Measurements from ENCODE around the gene MRPS10. TPM values are rescaled to one million over a fixed set of nuclear protein-coding genes. Genes with fewer than 3 reads are reported as not detected.
"Not testable (repeated sequence)": the region's sequence is repeated elsewhere in the genome, so short reads cannot be mapped to it uniquely, and the experiment has no call there.

MRPS10 gene
- total RNA-seq, 1 experiment from 2014 or later: 84.6 TPM

GRCh38 chr6:42239333-42239732, 21.7 kb upstream of the MRPS10 start:
- DNase-seq (ENCODE audit: low spot score): no peak

DNA sequence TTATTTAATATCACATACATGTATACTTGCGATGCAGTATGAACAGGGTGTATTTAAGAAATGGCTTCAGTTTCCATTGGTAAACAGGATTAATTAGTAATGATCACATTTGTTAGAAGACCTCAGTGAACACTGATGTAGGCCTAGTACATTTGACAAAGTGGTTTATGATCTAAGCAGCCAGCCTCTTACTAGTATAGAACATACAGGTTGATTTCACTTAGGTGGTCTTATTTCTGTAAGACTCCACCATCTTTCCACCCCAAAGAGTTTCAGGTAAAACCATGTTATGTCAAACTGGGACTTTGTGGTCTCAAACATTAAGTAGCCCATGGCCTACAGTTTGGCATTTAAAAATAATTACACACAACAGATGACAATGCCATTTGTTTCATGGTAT, 20.2 kb upstream of the MRPS10 start:
- no peak for DNase-seq (ENCODE audit: low spot score)

DNA sequence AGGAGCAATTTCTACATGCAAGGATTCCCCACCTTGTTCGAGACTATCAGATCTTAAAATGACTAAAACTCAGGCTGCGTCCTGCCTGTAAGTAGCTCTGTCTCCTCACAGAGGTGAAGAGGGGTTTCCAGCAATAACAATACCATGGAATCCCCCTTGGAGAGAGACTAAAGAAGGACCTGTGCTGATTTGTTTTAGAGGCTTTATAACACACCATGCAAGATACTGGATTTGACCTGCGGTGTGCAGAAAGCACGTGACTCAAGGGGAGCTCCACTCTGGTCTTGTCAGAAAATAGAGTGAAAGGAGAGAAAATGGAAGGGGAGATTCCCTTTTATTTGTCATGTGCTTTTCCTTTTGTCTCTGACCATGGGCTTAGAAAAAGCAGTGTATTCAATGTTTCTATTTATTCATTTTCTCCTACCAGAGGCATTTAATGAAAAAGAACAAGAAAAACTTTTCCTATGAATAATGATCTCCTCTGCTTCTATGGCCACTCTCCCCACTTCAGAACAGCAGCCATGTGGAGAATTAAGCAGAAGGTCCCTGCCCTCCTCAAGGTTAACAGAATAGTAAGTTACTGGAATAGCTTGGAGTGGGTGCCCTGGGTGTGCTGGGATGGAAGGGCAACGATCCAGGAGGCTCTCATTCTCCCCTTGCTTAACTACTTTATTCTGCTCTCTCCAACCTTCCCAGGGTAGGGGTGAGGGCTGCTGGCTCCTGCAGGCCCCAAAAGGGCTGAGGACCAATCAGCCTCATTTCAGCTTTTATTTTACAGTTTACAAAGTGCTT, 19.2 kb upstream of the MRPS10 start:
- DNase-seq (ENCODE audit: low spot score): no peak

GRCh38 chr6:42236030-42236429, 18.4 kb upstream of the MRPS10 start:
- DNase-seq (ENCODE audit: low spot score): no peak

GRCh38 chr6:42232035-42232434, 14.4 kb upstream of the MRPS10 start:
- DNase-seq (ENCODE audit: low spot score): no peak

DNA sequence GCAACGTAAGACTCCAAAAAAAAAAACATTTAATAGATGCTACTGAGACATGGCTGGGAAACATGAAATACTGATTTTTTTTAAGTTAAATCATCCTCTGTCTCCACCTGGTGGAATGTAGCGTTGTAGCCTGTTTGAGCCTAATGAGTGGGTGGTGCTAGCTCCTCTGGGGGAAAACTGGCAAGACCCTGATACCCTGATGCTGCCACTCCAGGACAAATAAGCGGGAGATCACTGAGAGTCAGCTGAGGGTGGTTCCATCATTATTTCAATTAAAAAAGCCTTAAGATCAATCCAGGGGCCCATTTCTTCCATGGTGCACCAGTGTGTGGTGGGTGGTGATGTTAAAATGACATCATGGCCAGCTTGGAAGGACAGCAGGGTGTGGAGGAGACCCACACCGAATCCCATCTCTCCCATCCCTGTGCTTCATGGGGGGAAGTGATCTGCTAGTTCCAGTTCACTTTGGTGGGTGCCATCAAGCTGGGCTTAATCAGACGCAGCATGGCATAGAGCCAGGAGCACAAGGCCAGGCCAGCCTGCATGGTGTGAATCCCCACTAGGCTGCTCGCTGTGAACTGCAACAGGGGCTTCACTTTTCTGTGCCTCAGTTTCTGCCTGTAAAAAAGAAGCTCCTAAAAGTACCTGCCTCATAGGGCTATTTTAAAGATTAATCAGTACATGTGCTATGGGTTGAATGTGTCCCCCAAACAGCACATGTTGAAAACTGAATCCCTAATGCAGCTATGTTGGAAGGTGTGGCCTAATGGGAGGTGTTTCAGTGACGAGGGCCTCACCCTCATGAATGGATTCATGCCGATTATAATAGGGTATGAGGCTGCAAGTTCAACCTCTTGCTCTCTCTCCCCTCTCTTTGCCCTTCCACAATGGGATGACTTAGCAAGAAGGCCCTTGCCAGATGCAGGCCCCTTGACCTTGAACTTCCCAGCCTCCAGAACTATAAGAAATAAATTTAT, 13.0 kb upstream of the MRPS10 start:
- no peak for DNase-seq (ENCODE audit: low spot score)

DNA sequence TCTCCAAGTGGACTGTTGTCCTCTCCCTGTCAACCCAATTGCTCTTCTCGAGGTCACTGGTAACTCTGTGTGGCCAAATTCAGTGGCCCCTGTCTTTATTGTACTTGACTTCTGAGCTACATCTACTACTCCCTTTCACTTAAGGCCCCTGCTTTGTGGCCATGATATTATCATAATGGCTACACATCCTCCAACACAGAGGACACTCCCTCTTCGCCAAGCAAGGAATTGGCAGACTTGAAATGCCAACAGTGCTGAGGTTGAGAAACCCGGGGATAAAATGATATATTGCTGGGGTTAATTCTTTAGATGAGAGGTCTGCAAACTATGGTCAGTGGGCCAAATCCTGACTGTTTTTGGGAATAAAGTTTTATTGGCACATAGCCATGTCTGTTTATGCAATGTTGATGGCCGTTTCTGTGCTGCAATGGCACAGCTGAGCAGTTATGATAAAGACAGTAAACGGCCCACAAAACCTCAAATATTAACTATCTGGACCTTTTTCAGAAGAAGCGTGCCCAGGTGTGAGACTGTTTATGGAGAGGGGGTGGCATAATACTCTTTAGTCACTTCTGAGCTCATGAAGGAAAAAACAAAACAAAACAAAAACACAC, 12.0 kb upstream of the MRPS10 start:
- DNase-seq (ENCODE audit: low spot score): no peak

DNA sequence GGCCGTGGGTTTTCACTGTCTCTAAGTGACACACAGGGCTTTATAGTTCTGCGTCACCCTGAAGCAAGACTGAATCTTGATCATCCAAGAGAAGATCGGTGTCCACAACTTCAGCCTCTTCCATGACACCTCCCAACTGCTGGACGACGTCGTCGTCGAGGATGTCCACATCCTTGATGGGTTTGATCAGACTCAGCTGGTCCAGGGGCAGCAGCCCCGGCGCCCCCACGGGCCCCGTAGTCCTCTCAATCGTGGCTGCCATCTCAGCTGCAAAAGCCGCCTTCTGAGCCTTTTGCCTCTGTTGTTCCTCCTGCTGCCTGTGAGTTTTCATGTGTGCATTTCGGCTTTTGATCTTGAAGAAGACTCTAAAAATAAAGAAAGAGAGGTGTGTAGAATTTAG, 10.6 kb upstream of the MRPS10 start:
- DNase-seq (ENCODE audit: low spot score): no peak

DNA sequence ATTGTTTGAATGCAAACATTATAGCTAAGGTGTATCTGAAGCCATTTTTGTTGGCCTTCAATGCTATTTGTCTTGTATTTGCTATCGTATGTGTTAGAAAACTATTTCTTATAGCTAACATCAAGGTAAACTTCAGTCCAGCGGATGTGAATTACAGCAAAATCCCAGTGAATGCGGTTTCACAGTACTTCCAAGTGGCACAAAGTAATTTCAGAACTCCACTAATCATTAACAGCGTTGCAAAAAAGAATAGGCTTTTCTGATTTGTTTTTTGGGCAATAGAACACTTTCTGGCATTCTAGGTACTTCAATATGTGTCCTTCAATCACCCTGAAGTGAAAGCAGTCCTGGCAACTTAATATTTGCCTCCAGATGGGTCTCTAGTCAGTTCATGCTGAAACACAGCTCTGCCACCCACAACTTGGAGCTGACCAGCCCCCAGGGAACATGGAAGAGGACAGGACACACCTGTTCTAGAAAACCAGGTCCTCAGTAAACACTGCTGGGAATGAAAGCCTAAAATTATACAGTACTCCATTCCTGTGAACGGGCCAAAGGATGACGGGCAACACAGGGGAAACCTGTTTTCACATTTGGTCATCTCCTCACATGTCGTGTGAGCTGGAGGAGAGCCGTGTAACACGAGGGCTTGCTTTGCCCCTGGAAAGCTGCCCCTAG, 9.7 kb upstream of the MRPS10 start:
- DNase-seq (ENCODE audit: low spot score): no peak

DNA sequence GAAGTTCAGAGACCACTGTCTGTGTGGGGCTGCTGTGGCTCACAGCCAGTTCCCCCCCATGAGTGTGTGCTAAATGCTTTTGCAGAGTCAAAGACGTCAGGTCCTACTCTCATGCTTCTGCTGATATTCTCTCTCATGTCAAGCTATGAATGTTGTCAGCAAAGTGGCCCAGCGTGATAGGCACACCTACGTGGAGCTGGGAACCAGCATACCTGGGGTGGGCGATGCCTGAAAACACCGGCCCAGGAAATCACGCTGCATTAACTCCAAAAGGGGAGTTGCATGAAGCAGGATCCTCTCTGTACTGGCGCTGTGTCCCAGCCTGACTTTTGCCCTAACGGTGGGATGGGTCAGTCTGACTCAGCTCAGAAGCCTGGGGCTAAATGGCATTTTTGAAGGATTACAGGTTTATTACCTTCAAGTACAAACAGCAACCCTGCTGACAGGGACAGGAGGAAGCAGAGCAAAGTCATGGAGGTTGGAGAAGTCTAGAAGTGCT, 9.0 kb upstream of the MRPS10 start:
- DNase-seq (ENCODE audit: low spot score): peak; percentile 64

- peak; percentile 57 for DNase-seq (ENCODE audit: low spot score)
These were observed 8.5 kb upstream of the MRPS10 start for GRCh38 chr6:42226161-42226611.

DNA sequence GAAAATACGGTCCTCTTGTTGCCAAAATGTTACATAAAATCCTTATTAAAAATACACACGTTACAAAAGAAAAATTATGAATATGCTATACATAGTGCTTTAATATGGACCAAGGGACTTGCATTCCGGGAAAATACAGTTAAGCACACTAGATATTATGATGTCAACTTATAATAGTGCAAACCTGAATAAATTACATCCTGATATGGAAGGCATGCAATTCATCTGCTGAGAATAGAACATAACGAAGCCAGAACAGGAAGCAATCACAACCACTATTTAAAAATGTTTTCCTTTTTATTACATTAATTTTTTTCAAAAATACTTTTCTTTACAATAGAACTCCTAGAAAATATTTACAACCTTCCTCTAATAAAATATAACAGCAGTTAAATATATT, 7.8 kb upstream of the MRPS10 start:
- DNase-seq (ENCODE audit: low spot score): no peak

GRCh38 chr6:42225029-42225339, 7.3 kb upstream of the MRPS10 start:
- DNase-seq (ENCODE audit: low spot score): no peak

DNA sequence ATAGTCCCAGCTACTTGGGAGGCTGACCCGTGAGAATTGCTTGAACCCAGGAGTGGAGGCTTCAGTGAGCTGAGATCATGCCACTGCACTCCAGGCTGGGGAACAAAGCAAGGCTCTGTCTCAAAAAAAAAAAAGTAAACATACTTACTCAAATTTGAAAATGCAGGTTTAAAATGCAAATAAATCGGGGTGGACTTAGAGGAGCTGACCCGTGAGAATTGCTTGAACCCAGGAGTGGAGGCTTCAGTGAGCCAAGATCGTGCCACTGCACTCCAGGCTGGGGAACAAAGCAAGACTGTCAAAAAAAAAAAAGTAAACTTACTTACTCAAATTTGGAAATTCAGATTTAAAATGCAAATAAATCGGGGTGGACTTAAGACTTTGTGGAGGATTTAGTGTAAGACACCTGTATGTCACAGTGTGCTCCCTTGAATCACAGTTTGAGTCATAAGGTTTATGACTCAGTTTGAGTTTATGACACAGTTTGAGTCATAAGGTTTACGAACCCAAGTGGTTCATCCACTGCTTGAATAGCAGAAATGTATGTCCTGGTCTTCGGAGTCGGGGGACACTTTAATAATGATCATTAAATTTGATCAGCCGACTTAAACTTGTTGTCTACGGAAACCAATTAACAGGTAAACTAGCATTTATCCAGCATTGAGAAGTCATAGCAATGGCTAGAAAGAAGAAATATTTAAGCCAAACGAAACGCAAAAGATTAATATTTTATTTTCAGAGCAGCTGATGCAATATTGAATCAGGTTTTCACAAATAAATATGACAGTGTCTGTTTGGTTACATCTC, 6.8 kb upstream of the MRPS10 start:
- DNase-seq (ENCODE audit: low spot score): peak; percentile 59

- DNase-seq (ENCODE audit: low spot score): no peak
These were observed 4.8 kb upstream of the MRPS10 start for GRCh38 chr6:42222448-42222847.

- DNase-seq (ENCODE audit: low spot score): no peak
These were observed 3.9 kb upstream of the MRPS10 start for GRCh38 chr6:42221546-42221945.

GRCh38 chr6:42220807-42221206, 3.1 kb upstream of the MRPS10 start:
- no peak for DNase-seq (ENCODE audit: low spot score)

- no peak for DNase-seq (ENCODE audit: low spot score)
These were observed 523 bp downstream of the MRPS10 start for GRCh38 chr6:42217157-42217518.

DNA sequence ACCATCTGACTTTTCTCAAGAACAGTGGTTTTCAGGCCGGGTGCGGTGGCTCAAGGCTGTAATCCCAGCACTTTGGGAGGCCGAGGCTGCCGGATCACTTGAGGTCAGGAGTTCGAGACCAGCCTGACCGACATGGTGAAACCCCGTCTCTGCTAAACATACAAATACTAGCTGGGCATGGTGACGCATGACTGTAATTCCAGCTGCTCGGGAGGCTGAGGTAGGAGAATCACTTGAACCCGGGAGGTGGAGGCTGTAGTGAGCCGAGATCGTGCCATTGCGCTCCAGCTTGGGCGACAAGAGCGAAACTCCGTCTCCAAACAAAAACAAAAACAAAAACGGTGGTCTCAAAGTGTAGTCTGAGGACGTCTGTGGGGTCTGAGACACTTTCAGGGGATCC, 1.2 kb downstream of the MRPS10 start:
- not testable (repeated sequence) for DNase-seq (ENCODE audit: low spot score)

GRCh38 chr6:42212442-42212841, 5.2 kb downstream of the MRPS10 start:
- no peak for DNase-seq (ENCODE audit: low spot score)

- DNase-seq (ENCODE audit: low spot score): no peak
These were observed 5.9 kb downstream of the MRPS10 start for GRCh38 chr6:42211726-42212125.

All from H4 (cell line).